GM18517 (cell line): ENCODE data around the gene ARID1B.
A peak's percentile ranks its signal among the peaks of the same experiment; 100 is the strongest.

ENCODE experiments used
- ATAC-seq: cut with Tn5 transposase; IDR thresholded peaks from one replicate; pipeline ENCODE4 v1.9.1; 2021; ENCODE audit warnings: mild to moderate bottlenecking, moderate library complexity; ENCODE audit not compliant: unreplicated experiment

Gene ARID1B

DNA sequence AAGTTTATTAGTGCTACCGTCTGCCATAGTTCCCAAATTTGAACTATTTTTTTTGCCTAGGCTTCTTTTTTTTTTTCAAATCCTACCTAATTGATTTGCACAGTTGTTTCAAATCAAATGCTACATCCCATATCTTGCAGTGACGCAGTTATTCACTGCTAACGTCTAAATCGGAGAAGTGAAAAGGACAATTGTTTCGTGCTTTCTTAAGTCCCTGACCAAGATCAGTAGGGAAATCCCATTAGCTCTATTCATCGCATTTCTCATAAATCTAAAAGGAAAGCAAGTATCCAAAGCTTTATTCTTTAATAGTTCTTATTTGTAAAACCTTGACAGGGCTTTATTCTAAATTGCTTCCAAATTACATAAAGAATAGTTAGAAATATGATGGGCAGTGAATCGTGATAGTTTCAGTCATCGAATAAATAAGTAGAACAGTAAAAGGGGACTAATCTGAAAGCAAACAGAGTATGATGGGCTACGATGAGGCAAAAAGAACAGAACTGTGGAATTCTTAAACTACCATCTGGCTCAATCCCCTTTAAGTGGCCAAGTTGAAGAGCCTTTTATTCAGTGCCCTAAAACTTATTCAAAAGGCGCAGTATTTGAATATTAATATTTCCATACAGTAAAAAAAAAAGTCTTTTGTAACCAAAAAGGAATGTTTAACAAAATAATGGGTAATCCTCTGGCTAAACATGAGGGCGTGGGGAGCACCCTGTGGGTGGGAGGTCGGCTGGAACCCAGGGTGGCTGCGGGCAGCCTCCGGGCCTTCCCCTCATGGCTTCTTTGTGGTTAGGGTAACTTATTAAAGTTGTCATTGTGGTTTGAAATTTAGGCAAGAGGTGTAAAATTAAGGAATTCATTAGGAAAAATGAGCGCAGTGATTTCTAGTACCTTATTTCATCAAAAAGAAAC is 3.0 kb upstream of the ARID1B start:
- no peak for ATAC-seq

DNA sequence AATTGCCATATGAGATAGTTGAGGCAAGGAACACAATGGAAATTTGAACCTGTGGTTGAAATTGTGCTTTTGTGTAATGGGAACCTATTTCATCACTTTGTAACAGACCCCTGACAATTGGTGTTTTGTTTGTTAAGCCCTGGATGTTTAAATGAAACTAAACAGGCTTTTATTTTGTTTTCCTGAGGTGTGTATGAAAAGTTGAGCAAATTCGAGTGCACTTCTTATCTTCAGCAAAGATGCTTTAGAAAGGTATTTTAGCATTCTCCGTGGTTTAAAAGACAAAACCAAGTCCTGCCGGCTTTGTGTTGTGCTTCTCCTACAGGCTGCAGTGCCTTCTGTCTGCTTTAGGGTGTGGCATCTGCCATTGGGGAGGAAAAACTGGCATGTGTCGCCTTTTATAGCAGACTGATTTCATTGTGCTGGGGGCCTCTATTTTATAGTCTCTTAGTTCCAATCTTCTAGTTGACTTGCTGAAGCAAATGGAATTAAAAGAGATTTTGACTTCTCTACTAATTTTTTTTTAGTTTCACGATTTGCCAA is 2.2 kb upstream of the ARID1B start:
- ATAC-seq = no peak

GRCh38 chr6:156775717-156776116 is 1.5 kb upstream of the ARID1B start:
- no peak for ATAC-seq

- ATAC-seq = no peak
These were observed 723 bp upstream of the ARID1B start for GRCh38 chr6:156776470-156776839.

DNA sequence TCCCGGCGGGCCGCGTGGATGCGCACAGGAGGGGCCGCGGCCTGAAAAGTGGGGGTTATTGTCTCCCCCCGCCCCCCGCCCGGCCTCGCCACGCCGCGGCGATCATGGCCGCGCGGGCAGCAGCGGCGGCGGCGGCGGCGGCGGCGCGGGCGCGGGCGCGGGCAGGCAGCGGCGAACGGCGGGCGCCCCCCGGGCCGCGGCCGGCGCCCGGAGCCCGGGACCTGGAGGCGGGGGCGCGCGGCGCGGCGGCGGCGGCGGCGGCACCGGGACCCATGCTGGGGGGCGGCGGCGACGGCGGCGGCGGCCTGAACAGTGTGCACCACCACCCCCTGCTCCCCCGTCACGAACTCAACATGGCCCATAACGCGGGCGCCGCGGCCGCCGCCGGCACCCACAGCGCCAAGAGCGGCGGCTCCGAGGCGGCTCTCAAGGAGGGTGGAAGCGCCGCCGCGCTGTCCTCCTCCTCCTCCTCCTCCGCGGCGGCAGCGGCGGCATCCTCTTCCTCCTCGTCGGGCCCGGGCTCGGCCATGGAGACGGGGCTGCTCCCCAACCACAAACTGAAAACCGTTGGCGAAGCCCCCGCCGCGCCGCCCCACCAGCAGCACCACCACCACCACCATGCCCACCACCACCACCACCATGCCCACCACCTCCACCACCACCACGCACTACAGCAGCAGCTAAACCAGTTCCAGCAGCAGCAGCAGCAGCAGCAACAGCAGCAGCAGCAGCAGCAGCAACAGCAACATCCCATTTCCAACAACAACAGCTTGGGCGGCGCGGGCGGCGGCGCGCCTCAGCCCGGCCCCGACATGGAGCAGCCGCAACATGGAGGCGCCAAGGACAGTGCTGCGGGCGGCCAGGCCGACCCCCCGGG is 637 bp downstream of the ARID1B start:
- ATAC-seq = peak; percentile 1

DNA sequence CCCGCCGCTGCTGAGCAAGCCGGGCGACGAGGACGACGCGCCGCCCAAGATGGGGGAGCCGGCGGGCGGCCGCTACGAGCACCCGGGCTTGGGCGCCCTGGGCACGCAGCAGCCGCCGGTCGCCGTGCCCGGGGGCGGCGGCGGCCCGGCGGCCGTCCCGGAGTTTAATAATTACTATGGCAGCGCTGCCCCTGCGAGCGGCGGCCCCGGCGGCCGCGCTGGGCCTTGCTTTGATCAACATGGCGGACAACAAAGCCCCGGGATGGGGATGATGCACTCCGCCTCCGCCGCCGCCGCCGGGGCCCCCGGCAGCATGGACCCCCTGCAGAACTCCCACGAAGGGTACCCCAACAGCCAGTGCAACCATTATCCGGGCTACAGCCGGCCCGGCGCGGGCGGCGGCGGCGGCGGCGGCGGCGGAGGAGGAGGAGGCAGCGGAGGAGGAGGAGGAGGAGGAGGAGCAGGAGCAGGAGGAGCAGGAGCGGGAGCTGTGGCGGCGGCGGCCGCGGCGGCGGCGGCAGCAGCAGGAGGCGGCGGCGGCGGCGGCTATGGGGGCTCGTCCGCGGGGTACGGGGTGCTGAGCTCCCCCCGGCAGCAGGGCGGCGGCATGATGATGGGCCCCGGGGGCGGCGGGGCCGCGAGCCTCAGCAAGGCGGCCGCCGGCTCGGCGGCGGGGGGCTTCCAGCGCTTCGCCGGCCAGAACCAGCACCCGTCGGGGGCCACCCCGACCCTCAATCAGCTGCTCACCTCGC is 1.5 kb downstream of the ARID1B start:
- ATAC-seq = no peak

GRCh38 chr6:156779206-156780094 is 2.3 kb downstream of the ARID1B start:
- no peak for ATAC-seq

DNA sequence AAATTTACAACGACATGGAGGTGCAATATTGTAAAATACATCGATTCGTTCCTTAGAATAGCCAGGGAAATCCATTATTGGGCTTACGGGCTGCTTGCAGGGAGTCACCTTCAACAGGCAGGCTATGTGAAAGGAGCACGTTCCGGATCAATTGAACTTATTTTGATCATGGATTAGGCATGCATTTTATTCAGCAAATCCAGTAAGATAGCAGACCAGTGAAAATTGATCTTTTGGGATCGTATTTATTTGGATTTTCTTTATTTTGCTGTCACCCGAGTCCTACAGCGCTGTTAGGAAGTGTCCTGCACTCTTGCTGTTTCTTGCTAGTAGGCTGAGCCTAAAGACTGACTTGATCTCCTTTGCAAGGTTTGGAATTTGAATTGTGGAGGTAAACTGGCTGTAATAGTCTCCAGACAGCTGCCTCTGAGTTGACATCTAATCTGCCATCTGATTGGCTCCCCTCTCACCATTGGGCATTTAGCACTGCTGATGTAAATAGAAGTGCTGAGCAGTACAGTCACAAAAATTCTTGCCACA is 3.0 kb downstream of the ARID1B start:
- ATAC-seq = peak; percentile 67

- ATAC-seq = no peak
These were observed 4.0 kb downstream of the ARID1B start for GRCh38 chr6:156780962-156781853.

DNA sequence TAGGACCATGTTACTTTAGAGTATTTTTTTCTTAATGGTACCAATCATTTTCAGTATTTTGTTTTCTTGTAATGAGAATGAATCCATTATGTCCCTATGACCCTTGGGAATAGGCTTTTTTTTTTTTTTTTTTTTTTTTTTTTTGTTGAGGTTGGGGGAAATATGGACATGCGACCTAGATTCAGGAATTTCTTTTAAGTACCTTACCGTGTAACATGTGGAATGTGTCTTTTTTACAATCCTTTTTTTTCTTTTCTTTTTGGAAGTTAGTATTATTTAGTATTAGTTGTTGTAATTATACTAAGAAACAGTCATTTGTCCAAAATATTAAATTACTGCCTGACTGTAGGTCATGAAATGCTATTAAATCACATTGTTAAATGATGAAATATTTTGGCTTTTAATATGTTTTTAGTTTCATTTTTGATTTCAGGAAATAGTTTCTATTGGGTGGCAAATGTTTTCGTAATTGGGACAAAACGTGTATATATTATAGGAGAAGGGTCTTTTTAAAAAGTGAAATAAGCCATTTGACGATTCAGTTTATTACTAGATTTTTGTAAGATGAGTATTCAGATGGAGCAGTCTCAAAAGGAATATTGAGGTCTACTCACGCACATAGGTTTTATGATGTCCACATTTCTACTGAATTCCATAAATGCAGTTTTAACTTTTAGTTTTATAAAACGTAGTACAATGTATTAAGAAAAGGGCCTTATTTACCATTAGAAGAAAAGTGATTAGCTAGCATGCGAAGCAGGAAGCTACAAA is 4.9 kb downstream of the ARID1B start:
- ATAC-seq = no peak

DNA sequence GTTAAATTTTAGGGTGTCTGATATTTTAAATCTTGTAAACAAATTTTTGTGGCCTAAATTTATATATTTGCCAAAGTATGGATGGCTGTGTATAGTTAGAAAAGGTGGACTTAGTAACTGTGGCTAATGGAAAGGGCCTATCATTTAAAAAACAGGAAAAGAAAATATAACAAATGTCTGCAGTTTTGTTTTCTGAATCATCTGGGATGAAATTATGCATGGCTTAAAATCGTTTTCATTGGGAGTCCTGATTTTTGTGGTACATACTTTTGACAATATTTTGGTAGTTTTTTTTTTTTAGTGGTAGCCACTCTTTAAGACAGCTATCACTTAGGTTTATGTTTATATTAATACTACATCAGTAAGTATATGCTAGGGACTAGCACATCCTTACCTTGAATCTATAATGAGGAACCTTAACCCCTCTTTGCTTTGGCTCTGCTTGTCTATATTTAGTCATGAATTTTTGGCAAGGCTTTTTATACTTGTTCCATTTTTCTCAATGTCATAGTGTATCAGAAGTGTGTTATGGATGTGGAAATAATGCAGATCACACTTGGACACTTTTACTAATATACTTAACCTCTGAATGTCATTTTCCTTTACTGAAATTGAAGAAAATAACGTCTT is 5.6 kb downstream of the ARID1B start:
- ATAC-seq = no peak

DNA sequence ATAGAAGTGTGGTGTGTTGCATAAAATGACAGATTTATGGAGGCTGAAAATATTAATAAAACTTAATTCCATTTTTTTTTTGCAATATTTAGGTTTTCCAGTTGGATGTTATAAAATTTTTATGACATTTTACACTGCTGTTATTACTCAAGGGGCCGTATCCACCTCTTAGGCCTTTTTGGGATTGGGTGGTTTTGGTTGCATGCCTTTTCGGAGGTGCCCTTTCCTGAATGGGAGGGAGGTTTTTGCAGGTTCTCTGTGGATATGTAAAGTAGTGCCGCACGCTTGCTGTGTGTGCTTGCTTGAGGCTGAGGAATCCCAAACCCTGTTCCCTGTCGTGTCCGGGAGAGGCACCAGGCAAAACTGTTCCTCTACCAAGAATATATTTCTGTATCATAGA is 6.8 kb downstream of the ARID1B start:
- ATAC-seq = no peak

- no peak for ATAC-seq
These were observed 9.5 kb downstream of the ARID1B start for GRCh38 chr6:156786652-156787051.

DNA sequence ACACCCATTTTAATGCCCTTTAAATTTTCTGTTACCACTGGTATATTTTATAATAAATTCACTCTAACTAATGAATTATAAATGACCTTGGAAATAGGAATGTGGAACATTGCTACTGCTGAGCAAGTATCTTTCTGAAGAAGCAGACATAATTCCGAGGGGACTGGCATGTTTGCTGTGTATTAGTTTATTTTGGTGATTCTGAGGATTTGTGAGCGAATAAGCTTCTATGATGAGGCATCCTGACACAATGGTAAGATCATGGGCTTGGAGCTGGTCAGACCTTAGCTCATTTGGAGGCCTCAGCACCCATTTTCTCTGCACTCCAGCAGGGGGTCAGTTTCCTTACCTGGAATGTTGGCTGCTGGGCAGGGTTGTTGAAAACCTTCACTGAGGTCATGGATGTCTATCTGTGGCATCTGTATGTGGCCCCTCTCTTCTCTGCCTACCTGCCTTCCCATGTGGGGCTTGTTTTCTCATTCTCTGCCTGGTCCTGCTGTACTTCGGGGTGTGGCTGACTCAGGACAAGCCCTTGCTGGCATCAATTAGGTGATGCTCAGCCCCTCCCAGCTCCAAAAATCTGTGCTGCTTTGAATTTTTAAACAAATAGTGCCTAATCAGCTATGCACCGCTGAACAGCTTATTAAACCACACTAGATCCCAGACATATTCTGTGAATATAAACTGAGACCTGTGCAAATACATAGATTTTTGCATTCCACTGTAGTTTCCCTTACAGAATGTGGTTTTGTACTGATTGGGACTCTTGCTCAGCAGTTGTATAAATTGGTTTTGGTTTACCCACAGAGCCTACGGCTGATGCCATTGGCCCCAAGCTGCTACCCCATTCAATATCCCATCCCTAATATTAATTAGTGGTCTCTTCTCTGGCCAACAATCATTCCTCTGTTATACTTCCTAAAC is 10.7 kb downstream of the ARID1B start:
- no peak for ATAC-seq

DNA sequence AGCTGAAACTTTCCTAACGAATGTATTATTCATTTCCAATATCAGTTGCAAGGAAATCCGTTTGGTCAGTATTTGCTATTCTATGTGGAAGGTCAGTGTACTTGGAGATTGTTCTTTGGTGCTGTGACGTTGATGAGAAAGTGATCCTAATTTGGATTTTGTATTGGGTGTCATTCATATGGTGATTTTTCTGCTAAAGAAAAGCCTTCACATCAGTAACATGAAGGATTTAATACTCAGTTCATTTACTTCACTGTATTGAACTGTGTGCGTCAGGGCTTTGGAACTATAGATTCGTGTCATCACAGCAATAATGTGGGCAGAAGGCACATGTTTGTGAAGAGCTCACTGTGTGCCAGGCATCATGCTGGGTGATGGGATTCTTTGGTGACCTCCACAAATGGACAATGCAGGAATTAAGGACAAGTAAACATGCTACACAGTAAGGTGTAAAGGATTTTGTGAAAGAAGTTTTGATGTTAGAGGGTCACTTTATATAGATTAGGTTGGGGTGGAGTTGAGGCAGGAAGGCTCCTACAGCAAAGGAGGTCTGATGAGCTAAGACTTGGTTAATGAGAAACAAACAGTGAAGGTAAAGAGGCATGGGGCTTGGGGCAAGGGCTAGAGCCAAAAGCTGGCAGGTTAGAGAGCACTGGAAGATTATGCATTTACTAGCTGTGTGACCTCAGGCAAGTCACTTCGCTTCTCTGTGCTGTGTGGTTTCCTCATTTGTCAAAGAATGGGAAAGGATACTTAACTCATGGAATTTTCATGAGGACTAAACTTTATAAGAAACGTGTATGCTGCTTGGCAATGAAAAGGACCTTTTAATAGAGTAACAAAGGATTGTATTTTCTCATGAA is 12.1 kb downstream of the ARID1B start:
- no peak for ATAC-seq
